Measurements from ENCODE around the gene ENOPH1. TPM values are rescaled to one million over a fixed set of nuclear protein-coding genes. Genes with fewer than 3 reads are reported as not detected.

Gene ENOPH1
- total and polyA plus RNA-seq, 2 of the 13 experiments (the other 11 are each of a cell fraction or from before 2014, with no cell fraction given), result 15.5 to 64.3 TPM

- Histone ChIP-seq H3K36me3 (replicated peaks in 1 of 2; ENCODE audit: control insufficient read depth in 1 of 2, insufficient read depth in 2 of 2, low read length in 2 of 2) (peaks cover 5 to 24% of the 10 kb centered on the region in 2 experiments; a peak in 4 of 5 replicates), H3K4me1 (ENCODE audit: insufficient read depth, low read length) (peaks cover 24% of the 10 kb centered on the region), H3K4me2 (ENCODE audit: low read depth, low read length) (no peak overlapping the region), H3K9me3 (ENCODE audit: low read length) (no peaks in the 10 kb centered on the region), H3K4me3 (replicated peaks in 1 of 3; ENCODE audit: insufficient read depth in 1 of 3, low read depth in 2 of 3, low read length in 3 of 3) (no peak overlapping the region), H3K27me3 (ENCODE audit: control insufficient read depth in 1 of 2, insufficient read depth in 2 of 2, low read length in 2 of 2) (no peaks in the 10 kb centered on the region), H4K20me1 (ENCODE audit: insufficient read depth, low read length) (peaks cover 44% of the 10 kb centered on the region), H3K27ac (ENCODE audit: extremely low read length, insufficient read depth, low read length) (no peak overlapping the region), H2AFZ (ENCODE audit: low read length) (no peak overlapping the region), H3K9ac (ENCODE audit: insufficient read depth, low read depth, low read length) (no peak overlapping the region), H3K79me2 (ENCODE audit: insufficient read depth, low read length) (peaks cover 15% of the 10 kb centered on the region)
- CTCF ChIA-PET (ENCODE audit: low intra/inter-chr PET ratio, low total read pairs), result no interaction called here
- in situ Hi-C loops (cut with HindIII; ENCODE audit: extremely low pct_ligation_motif_present, low pct_unique_long_range_greater_than_20kb) (no loop called here), intact Hi-C loops (cut with micrococcal nuclease; ENCODE audit: unreplicated experiment) (no loop called here)
- TF ChIP-seq ZNF724P (CRISPR knock-in tag; IDR thresholded peaks at IDR 0.05; ENCODE audit: borderline replicate concordance) (no peak), ATF4 (CRISPR knock-in tag; IDR thresholded peaks at IDR 0.05) (peak in 1 of 2 experiments; percentile 12; a peak in 2 of 4 replicates), POLR2A (IDR thresholded peaks at IDR 0.05; ENCODE audit: insufficient read depth in 1 of 2, low read depth in 2 of 2, low read length in 2 of 2) (peak; percentile 54 to 65), FUBP1 (CRISPR knock-in tag; IDR thresholded peaks at IDR 0.05; ENCODE audit: borderline replicate concordance) (0 out of 2 replicates have a peak, but pooled peaks have one; percentile 23), ZNF232 (CRISPR knock-in tag; IDR thresholded peaks at IDR 0.05; ENCODE audit: borderline replicate concordance) (no peak), AGO2 (optimal IDR thresholded peaks at IDR 0.05; ENCODE audit: low read depth, low read length) (peak; percentile 48), POLR2AphosphoS5 (IDR thresholded peaks at IDR 0.05; ENCODE audit: low read depth, low read length) (peak; percentile 17; the same call in 1 of the 2 replicates), ZNF337 (CRISPR knock-in tag; IDR thresholded peaks at IDR 0.05; ENCODE audit: borderline replicate concordance, low read depth) (0 out of 2 replicates have a peak, but pooled peaks have one; percentile 29), MBD4 (IDR thresholded peaks at IDR 0.05; ENCODE audit: borderline replicate concordance, low read length) (0 out of 2 replicates have a peak, but pooled peaks have one; percentile 42), RAD21 (CRISPR knock-in tag; IDR thresholded peaks at IDR 0.05) (peak; percentile 21; the same call in 1 of the 2 replicates), RBM22 (optimal IDR thresholded peaks at IDR 0.05; ENCODE audit: low read length) (peak; percentile 92), ZNF121 (CRISPR knock-in tag; IDR thresholded peaks at IDR 0.05) (no peak), POLR2AphosphoS2 (IDR thresholded peaks at IDR 0.05; ENCODE audit: low read depth, low read length) (peak; percentile 16; the same call in 1 of the 2 replicates), PAF1 (CRISPR knock-in tag; IDR thresholded peaks at IDR 0.05) (peak; percentile 90; the same call in 1 of the 2 replicates), MTA3 (CRISPR knock-in tag; IDR thresholded peaks at IDR 0.05) (no peak), POLR2G (IDR thresholded peaks at IDR 0.05; ENCODE audit: low read depth, low read length) (peak; percentile 79), KDM2A (CRISPR knock-in tag; IDR thresholded peaks at IDR 0.05; ENCODE audit: borderline replicate concordance, low read depth) (peak; percentile 55; the same call in 1 of the 2 replicates), ZNF275 (CRISPR knock-in tag; IDR thresholded peaks at IDR 0.05; ENCODE audit: borderline replicate concordance) (no peak)
- DNase-seq (ENCODE audit: low spot score) (no peak), ATAC-seq (peak; percentile 67), FAIRE-seq (no peak)
- POLR2A ChIA-PET, result interaction anchor here (0.8 to 1.3 kb wide), 2 partner anchors 17 to 48 kb away, joined by 3 read pairs; partner anchors contain the start of gene HNRNPD
- 93% methylated on average over 13 of the region's 13 CpGs for WGBS (ENCODE audit: low lambda C conversion rate)
- BruUV-seq (replicated peaks), result no TSS peak
Observed at GRCh38 chr4:82421796-82422560, 8.4 kb upstream of the ENOPH1 start.
